ENCODE data around the gene BICRA. TPM values are rescaled to one million over a fixed set of nuclear protein-coding genes. Genes with fewer than 3 reads are reported as not detected.

BICRA gene
- total and polyA plus RNA-seq, 4 donors = 6.1 to 16.1 (median 6.7) TPM

GRCh38 chr19:47707135-47707925 is 98.4 kb downstream of the BICRA start:
- WGBS, 2 donors = 18 to 21% methylated on average over 22 of the region's 22 CpGs
- Histone ChIP-seq H3K27ac (ENCODE audit: low read depth in 1 of 2, low read length in 1 of 2) (no peak overlapping the region), H3K9me3 (ENCODE audit: control insufficient read depth in 4 of 4, insufficient read depth in 3 of 4, low read length in 3 of 4) (no peaks in the 10 kb centered on the region), H3K27me3 (ENCODE audit: control insufficient read depth in 3 of 3, insufficient read depth in 3 of 3, low read length in 2 of 3) (no peaks in the 10 kb centered on the region), H3K36me3 (ENCODE audit: control insufficient read depth in 4 of 4, insufficient read depth in 4 of 4, low read length in 4 of 4) (peaks cover 0 to 7% (median 4%) of the 10 kb centered on the region in 4 donors), H3K4me3 (no peak overlapping the region), H3K9ac (ENCODE audit: insufficient read depth in 1 of 2, low read length in 2 of 2) (no peak overlapping the region), H3K4me1 (ENCODE audit: control insufficient read depth in 5 of 5, insufficient read depth in 5 of 5, low read length in 5 of 5) (no peaks in the 10 kb centered on the region)
- TF ChIP-seq CTCF (IDR thresholded peaks at IDR 0.05; ENCODE audit: control extremely low read depth, extremely low read depth) = peak; percentile 80
- DNase-seq = peak; percentile 57 to 67 (median 65)
- peak; percentile 77 for ATAC-seq (ENCODE audit: insufficient read depth, low FRiP score)

- ATAC-seq (ENCODE audit: insufficient read depth, low FRiP score) (no peak), DNase-seq (no peak)
- Histone ChIP-seq H3K4me3 (no peak overlapping the region), H3K36me3 (ENCODE audit: control insufficient read depth in 4 of 4, insufficient read depth in 4 of 4, low read length in 4 of 4) (peaks cover 0 to 8% (median 4%) of the 10 kb centered on the region in 4 donors), H3K9me3 (ENCODE audit: control insufficient read depth in 4 of 4, insufficient read depth in 3 of 4, low read length in 3 of 4) (no peaks in the 10 kb centered on the region), H3K27ac (ENCODE audit: low read depth in 1 of 2, low read length in 1 of 2) (no peak overlapping the region), H3K9ac (ENCODE audit: insufficient read depth in 1 of 2, low read length in 2 of 2) (no peak overlapping the region), H3K4me1 (ENCODE audit: control insufficient read depth in 5 of 5, insufficient read depth in 5 of 5, low read length in 5 of 5) (peaks cover 0 to 14% (median 5%) of the 10 kb centered on the region in 5 donors), H3K27me3 (ENCODE audit: control insufficient read depth in 3 of 3, insufficient read depth in 3 of 3, low read length in 2 of 3) (no peaks in the 10 kb centered on the region)
- WGBS, 2 donors = 81 to 93% methylated on average over 8 of the region's 8 CpGs
- no peak for TF ChIP-seq CTCF (IDR thresholded peaks at IDR 0.05; ENCODE audit: control extremely low read depth, extremely low read depth)
These were observed 102.8 kb downstream of the BICRA start for GRCh38 chr19:47711652-47712242.

- H3K27ac ChIP-seq (ENCODE audit: low read depth in 1 of 2, low read length in 1 of 2) = peak within 1 kb of the TSS; percentile 51 to 81
- peak; percentile 88 for ATAC-seq (ENCODE audit: insufficient read depth, low FRiP score)
- H3K4me3 ChIP-seq = peak within 1 kb of the TSS; percentile 95
- 5 to 9% methylated on average over 39 to 52 of the region's 52 CpGs for WGBS, 2 donors
- H3K9ac ChIP-seq (ENCODE audit: insufficient read depth in 1 of 2, low read length in 2 of 2) = peak within 1 kb of the TSS; percentile 73 to 83
- peaks cover 0 to 16% (median 10%) of the 10 kb centered on the region in 4 donors for H3K36me3 ChIP-seq (ENCODE audit: control insufficient read depth in 4 of 4, insufficient read depth in 4 of 4, low read length in 4 of 4)
- H3K27me3 ChIP-seq (ENCODE audit: control insufficient read depth in 3 of 3, insufficient read depth in 3 of 3, low read length in 2 of 3) = no peaks in the 10 kb centered on the region
- peaks cover 0 to 20% (median 14%) of the 10 kb centered on the region in 5 donors for H3K4me1 ChIP-seq (ENCODE audit: control insufficient read depth in 5 of 5, insufficient read depth in 5 of 5, low read length in 5 of 5)
- DNase-seq = peak; percentile 82 to 87 (median 83)
- no peaks in the 10 kb centered on the region for H3K9me3 ChIP-seq (ENCODE audit: control insufficient read depth in 4 of 4, insufficient read depth in 3 of 4, low read length in 3 of 4)
- TF ChIP-seq CTCF (IDR thresholded peaks at IDR 0.05; ENCODE audit: control extremely low read depth, extremely low read depth) = peak; percentile 83
These were observed 104.4 kb downstream of the BICRA start, which contains the start of gene EHD2 for GRCh38 chr19:47713046-47714021. Gene EHD2 (plus strand): TSS chr19:47713422. CDS start chr19:47716613, 3,191 bp downstream.
